GM19099 (cell line): ENCODE data around the gene OLFM1.

Source experiments
- POLR2A ChIP-seq: IDR thresholded peaks from 3 replicates; pipeline ENCODE4 v1.6.1; 2011; ENCODE audit warnings: low read depth; ENCODE audit not compliant: insufficient read length; ENCODE audit errors: extremely low read depth

Gene OLFM1

DNA sequence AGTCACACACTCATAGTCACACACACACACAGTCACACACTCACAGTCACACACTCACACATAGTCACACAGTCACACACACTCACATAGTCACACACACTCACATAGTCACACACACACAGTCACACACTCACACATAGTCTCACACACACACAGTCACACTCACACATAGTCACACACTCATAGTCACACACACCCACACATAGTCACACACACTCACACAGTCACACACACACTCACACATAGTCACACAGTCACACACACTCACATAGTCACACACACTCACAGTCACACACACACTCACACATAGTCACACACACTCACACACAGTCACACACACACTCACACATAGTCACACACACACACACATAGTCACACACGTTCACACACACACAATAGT, 4.1 kb downstream of the OLFM1 start:
- no peak for TF ChIP-seq POLR2A

DNA sequence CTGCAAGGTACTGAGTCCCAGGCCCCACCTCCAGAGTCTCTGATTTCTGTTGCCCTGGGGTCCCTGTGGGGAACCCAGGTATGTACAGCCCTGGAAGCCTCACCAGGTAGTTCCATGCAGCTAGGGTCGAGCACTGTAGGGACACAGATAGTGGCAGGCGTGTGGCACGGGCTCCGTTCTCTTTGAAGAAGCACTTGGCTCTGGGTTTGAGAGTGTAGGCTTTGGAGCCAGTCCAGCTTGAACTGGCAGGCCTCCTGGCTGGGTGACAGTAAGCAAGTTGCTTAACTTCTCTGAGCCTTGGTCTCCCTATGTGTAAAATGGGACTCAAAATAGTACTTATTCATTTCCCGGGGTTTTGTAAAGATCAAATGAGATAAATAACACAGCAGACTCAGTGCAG, 5.6 kb downstream of the OLFM1 start:
- no peak for TF ChIP-seq POLR2A

DNA sequence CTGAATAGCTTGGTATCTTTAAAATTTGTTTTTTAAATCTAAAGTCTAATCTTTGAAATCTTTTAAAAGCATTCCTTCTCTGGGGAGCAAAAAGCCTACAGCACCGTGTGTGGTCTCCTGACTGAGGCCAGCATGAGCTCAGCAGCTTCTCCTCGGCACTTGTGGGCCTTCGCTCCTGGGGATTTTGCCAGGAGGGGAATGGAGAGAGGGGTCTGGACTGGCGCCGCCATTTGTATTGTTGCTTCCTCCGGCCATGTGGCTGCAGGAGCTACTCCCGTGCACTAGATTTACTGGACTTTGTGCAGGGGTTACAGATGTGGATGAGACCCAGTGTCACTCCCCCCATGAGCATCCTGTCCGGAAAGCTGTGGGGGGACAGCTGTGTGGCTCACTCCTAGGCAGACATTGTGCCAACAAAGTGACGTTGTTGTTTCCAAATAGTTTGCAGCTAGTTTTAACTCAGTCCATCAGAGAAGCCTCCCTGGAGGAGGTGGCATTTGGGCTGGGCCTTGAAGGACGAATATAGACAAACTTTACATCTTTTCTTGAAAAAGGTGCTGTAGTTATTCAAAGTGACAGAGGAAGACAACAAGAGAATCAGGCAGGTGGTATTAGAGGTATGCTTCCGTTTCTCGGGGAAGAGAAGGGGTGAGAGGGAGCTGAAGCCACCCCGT, 6.6 kb downstream of the OLFM1 start:
- TF ChIP-seq POLR2A, result no peak

DNA sequence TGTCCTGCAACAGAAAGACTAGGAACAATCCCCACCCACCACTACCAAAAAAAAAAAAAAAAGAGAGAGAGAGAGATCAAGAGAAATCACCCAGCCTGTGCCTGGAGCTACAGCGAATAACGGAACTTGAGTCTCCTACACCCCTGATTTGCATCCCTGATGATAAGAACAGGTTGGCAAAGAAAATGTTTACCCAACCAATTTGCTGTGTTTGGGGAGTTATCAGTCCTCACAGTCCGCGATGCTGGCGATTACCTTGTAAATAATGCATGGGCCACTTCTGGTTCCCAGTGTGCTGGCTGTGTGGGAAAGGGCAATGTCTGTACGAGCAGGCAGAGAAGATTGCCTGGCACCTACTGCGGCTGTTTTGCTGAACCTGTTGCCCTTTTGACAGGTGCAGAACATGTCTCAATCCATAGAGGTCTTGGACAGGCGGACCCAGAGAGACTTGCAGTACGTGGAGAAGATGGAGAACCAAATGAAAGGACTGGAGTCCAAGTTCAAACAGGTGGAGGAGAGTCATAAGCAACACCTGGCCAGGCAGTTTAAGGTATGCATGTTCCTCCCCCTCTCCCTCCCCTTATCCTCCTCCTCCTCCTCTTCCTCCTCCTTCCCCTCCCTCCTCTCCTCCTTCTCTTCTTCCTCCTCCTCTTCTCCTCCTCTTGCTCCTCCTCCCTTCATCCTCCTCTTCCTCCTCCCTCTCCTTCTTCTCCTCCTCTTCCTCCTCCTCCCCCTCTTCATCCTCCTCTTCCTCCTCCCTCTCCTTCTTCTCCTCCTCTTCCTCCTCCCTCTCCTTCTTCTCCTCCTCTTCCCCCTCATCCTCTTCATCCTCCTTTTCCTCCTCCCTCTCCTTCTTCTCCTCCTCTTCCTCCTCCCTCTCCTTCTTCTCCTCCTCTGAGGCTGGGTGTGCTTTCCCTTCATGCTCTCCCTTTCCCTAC, 8.3 kb downstream of the OLFM1 start:
- TF ChIP-seq POLR2A, result no peak

DNA sequence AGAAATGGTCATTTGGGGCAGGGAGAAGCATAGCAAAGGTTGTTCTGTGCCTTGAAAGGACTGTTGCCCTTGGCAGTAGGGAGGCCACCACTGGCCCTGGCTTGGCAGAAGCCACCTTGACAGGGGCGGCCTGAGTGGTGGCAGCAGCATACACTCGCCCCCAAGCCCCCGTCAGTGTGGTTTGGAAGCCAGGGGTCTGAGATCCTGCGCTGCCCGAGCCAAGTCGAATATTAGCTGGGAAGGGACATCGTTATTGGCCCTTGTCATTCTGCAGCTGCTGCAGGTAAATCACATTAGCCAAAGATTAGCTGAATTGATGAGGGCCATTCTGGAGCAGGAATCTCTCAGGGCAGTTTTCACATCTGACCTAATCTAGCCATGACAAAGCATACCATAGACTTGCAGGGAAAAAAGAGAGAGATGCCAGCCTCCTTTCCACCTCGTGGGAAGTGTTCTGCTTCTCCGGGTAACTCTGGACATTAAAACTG, 9.0 kb downstream of the OLFM1 start:
- TF ChIP-seq POLR2A, result no peak

DNA sequence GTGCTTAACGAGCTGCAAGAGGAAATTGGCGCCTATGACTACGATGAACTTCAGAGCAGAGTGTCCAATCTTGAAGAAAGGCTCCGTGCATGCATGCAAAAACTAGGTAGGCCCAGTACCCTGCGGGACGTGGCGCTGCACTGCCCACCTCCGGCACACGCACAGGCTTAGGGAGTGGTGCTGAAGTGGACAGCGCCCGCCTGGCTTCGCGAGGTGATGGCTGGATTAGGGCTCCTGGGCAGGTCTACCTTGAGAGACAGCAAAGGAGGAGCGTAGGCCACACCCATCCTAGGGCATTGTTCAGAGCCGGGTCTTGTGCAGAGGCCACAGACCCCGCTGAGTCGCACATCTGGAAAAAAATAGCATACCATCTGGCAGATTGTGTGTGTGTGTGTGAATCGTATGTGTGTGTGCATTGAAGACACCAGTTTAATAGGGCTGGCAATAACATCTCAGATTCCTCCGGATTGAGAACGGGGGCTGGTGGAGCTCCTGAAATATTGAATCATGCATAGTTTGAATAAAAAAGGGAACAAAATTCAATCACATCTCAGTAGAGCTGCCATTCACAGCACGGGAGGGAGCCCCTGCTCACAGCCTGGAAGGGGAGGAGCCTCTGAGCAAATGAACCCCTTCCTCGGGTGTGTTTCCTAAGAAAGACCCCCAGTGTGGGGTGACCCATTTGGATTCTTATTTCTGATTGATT, 11.1 kb downstream of the OLFM1 start:
- no peak for TF ChIP-seq POLR2A

DNA sequence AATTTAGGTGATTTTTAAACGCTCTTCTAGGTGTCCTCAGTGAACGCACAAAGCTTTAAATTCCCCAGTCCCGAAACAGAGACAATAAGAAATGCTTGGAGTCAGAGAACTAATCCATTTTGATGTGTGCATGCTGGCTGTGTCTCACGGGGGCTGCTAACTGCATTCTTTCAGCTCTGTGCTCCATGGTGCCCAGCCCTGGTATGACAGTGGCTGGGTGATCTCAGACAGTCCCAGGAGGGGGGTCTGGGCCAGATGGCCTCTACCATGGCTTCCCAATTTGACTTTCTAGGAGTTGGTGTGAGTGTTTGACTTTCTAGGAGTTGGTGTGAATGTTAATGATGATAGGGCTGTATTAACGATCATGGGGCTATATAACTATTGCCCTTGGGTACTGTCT, 12.1 kb downstream of the OLFM1 start:
- TF ChIP-seq POLR2A, result no peak

DNA sequence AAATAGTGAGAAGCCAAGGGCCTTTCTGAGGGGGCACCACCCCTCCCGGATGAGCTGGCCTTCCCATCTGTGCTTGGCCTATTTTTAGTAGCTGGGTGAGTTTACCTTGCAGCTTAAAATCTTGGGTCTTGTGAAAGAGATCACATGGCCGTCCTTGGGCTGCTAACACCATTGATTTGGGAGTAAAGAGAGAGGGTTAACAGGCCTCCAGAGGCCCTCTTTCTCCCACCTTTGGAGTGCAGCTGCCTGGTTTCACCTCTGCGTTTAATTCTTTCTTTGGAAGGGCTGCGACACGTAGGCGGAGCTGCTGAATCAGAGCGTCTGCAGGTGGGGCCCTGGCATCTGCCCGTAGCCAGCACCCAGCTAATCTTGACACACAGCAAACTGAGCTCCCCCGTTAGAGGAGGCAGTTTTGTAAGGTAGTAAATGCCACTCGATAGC, 12.8 kb downstream of the OLFM1 start:
- TF ChIP-seq POLR2A, result no peak

DNA sequence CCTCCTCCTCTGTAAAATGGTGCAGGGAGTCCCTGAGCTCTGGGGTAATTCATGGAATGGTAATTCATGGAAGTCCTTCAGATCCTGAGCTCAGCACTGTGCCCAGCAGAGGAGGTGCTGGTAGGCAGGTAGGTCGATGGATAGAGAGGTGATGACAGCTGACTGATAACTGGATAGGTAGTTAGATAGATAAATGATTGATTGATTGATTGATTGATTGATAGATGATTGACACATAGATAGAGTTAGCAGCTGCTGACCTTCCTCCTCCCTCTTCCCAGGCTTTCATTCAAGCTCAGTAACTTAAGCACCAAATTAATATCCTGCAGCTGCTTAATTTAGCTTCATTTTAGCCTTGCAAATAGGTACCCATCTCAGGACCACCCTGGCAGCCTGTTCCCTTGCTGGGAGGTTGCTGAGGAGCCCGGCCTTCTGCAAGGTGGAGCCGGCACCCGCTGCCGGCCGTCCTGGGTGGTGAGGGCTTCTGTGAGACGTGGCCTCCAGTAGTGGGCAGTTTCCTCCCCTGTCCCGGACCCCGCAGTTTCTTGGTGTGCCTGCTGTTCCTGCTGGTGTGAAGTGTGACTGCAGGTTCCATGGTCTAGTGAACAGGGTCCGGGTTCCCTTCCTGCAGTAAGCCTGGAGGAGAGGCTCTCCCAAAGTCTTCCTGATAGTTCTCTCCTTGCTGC, 13.4 kb downstream of the OLFM1 start:
- TF ChIP-seq POLR2A, result no peak

DNA sequence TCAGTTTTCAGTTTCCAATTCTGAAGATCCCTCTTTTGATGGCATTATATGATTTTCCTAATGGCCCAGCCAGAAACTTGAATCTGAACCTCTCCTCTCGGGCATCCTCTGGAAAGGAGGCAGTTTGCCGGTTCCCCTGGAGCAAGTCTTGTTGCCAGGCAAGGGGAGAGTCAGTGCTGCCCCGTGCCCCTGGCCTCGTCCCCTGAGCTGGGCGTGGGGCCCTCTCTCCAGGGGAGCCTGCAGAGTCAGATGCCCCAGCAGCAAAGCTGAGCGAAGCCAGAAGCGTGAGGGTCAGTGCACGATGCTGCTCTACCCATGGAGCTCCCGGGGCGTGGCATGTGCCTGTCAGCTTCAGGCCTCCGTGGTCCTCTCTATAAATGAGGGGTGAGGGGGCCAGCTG, 14.0 kb downstream of the OLFM1 start:
- TF ChIP-seq POLR2A, result no peak

DNA sequence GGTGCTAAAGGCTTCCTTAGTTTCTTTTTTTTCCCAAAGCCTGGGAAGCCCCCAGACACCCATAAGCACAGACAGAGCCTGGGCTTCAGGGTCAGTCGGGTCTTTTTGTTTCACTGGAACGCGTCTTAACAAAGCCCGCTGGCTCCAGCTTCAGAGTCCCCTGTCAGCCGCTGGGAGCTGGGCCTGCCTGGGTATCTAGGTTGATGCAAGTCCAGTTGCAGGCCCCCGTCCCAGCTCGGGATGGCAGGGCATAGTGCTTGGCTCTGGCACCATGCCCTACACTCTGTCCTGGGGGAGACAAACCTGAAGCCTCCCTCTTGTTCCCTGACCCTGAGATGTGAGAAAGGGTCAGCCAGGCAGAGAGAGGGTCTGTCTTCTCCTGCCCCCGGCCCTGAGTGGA, 14.5 kb downstream of the OLFM1 start:
- TF ChIP-seq POLR2A, result no peak

DNA sequence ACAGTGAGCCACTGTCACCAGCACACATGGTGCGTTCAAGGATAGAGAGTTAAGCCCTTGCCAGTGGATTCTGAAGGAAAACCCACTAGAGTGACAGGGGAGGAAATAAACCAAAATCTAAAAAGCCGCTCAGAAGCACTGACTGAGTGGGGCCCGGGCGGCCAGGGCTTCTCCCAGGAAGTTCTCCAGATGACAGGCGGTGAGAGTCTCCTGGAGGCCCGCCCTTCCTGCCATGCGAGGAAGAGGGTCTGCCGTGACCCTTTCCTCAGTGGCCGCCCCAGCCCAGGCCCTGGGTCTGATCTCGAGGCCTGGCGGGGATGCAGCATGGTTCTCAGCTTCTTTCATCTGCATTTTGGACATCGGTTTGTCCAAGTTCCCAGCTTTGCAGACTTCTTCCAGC, 14.9 kb downstream of the OLFM1 start:
- no peak for TF ChIP-seq POLR2A

DNA sequence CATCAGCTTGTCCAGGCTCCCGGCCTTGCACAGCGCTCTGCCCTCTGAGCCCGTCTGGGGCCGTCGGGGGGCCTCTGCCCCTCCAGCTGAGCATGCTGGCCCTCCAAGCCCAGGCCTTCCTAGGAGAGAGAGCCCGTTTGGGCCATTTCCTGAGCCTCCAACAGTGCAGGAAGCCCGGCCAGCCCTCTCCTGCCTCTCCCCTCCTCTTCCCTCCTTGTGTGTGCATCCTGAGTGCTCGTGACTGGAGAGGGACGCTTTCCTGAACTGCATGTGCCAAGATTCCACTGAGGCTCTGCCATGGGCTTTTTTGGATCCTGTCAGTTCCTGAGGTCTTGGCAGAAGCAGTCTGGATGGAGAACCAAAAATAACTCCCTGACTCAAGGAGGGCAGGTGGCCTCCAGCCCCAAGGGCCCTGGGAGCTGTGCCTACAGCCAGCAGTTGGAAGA, 15.6 kb downstream of the OLFM1 start:
- TF ChIP-seq POLR2A, result no peak

DNA sequence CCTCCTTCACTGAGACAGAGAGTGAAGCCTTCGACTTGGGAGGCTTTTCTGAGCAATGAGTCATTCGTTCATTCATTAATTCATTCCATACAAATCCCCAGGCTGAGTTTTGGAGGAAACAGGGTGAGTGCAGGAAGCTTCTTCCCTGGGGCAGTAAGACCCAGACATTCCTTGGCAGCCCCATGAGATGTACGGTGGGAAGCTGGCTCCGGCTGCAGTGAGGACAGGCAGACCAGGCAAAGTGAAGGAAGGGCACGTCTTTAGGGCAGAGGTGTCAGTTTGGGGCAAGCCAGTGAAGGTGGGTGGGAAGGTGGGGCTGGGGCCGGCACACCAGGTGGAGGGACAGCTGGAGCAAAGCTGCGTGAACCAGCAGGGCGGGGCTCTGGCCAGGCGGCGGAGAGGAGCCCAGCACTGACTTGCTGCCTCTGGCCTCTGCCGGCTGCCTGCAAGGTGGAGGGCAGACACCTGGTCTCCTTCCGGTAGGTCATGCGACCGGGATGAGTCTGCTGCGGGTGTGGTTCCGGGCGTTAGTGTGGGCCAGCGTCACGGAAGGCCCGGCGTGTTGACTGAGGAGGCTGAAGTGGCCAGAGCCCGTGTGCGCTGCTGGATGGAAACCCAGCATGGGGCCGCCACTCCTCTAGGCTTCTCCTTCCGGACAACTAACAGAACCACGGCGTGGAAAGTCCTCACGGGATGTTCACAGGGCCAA, 16.6 kb downstream of the OLFM1 start:
- no peak for TF ChIP-seq POLR2A
